GM18505 (cell line): ENCODE data around the gene ATP6AP1.

ENCODE experiments used
- ATAC-seq: cut with Tn5 transposase; IDR thresholded peaks from one replicate; pipeline ENCODE4 v1.9.1; 2021; ENCODE audit not compliant: unreplicated experiment
- POLR2A ChIP-seq: IDR thresholded peaks from 4 replicates; pipeline ENCODE4 v1.6.1; 2011; ENCODE audit warnings: borderline replicate concordance; ENCODE audit not compliant: insufficient read depth, insufficient read length; ENCODE audit errors: extremely low read depth

ATP6AP1 gene

DNA sequence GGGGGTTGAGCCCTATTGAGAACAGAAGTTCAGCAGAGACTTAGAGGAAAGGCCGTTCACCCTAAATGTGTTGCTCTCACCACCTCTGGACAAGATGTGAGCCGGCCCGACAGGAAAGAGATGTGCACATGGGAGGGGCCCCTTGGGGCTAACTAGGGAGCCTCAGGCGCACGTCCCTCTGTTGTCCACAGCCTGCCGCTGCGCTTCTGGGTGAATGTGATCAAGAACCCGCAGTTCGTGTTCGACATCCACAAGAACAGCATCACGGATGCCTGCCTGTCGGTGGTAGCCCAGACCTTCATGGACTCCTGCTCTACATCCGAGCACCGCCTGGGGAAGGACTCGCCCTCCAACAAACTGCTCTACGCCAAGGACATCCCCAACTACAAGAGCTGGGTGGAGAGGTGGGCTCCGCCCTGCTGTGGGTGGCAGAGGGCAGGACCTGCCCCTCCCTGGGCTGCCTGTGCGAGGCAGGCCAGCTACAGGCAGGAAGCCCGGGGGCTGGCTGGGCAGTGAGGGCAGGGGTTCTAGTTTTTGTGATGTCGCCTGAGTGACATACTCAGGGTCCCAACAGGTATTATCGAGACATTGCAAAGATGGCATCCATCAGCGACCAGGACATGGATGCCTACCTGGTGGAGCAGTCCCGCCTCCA lies 42.6 kb downstream of the ATP6AP1 start:
- no peak for TF ChIP-seq POLR2A

DNA sequence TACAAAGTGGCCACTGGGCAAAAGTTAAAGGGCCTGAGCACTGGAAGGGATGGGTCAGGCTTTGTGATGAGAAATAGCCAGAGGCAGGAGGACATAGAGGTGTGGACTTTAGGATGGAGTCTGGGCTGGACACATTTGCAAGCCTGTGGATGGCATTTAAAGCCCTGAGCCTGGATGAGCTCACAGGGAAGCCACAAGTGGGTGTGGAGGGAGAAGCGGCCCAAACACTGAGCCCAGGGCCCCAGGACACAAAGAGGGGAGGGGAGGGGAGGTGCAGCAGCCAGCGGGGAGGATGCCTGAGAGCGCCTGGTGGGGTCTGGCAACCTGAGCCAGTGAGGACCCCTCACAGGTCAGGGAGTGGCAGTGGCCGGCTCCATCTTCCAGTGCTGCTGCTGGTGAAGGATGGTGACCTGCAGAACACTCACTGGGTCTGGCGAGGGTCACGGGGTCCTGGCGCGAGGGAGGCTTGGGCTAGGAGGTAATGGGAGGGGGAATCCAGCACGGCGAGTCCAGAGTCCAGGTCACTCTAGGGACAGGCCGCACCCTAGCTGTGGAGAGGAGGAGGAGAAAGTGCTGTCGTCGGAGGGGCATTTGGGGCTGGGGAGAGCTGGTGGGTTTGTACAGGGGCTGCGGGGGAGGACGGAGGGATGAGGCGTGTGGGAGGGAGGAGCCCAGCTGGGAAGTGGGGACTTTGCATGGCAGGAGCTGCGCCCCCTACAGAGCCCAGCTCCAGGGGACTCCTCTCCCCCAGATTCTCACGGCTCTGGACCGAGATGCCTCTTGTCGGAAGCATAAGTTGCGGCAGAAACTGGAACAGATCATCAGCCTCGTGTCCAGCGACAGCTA lies 43.6 kb downstream of the ATP6AP1 start:
- no peak for ATAC-seq
- TF ChIP-seq POLR2A: no peak

More for the DNA sequence above, 42.6 kb downstream of the ATP6AP1 start:
- ATAC-seq: no peak

DNA sequence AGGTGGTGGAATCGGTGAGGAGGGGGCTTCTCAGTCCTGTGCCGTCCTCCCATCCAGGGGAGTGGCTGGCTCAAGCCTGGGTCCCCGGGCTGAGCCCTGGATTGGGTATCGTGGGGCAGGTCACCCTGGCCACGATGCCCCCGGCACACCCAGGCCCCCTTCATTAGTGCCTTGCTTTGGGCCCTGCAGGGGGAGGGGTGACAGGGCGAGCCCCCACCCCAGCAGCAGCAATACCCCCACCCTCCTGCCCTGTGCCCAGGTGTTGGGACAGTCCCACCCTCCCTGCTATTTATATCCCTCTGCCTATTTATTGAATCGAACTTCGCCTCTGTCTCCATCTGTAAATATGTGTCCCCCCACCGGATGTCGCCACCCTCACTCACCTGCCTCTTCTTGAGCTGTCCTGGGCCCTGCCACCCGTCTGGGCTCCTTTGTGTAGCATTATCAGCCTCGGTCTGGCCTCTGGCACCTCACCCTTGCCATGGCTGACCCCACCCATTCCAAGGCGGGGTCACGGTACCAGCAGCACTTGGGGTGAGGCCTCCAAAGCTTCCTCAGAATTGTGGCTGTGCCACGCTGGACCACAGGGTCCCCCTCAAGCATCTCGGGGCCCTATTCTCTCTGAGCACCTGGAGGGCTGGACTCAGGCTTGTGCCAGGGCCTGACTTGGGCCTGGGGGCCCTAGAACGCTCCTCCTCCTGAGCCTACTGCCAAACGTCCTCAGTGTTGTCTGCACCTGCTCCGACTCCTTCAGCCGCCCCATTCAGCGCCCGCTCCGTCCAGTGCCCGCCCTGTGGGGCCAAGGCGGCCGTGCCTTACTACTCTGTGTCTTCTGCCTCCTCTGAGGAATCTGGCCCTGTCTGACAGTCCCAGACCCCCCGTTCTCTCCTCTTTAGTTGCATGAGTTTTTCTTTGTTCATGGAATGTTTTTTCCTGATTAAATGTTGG lies 44.5 kb downstream of the ATP6AP1 start:
- no peak for ATAC-seq
- no peak for TF ChIP-seq POLR2A

DNA sequence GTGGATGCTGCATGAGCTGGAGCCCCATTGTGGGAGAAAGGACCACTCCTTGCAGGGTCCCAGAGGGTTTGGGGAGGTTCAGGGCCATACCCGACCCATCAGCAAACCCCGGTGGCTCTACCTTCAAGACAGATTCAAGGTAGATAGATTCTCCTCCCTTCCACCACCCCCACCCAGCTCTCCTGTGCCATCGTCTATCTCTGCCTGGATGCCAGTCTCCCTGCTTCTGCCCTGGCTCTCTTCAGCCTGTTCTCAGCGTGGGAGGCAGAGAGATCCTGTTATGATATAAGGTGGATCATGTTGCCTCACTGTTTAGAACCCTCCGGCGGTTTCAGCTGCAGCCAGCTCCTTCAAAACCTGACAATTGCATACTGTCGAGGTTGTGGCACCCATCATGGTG lies 45.2 kb downstream of the ATP6AP1 start:
- ATAC-seq: no peak
- TF ChIP-seq POLR2A: no peak

DNA sequence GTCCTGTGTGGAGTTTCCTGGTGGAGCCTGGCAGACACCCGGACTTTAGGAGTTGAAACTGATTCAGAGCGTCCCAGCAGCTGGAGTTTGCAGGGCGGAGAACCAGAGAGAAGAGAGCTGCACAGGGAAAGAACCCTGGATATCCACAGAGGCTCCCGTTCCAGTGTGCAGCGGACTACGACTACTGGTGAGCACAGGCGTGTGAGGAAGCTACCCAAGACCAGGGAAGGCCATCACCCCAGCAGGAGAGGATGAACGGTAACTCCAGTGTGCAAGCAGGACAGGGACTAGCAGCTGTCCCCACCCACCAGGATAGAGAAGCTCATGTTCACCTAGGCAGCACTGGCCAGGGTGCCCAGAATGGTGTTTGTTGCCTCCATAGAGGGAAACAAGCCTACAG lies 48.3 kb downstream of the ATP6AP1 start:
- no peak for ATAC-seq
- TF ChIP-seq POLR2A: no peak

DNA sequence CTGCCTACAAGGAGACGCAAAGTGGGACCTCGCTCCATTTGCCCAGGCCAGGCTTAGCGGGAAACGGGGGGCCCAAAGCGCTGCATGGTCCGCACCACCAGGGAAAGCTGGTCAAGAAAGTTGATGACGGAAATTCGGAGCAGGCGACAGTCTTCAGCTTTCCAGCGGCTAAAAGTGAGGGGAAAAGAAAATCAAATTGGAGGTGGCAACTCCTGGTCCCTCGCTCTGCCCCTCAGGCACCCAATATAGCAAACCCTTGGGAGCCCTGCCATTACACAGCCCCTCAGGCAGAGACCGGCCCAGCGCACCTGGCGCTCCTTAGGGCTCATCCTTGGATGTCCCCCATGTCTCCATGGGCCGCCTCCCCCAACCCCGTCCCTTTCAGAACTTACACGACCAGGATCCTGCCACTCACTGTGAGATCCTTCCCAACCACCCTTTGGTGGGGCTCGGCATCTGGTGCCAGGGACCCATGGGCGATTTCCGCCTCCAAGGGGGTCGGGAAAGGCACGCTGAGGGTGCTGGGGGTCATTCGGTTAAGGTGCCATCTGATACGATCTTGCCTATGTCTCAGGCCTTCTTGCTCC lies 49.5 kb downstream of the ATP6AP1 start:
- TF ChIP-seq POLR2A: no peak
- no peak for ATAC-seq

DNA sequence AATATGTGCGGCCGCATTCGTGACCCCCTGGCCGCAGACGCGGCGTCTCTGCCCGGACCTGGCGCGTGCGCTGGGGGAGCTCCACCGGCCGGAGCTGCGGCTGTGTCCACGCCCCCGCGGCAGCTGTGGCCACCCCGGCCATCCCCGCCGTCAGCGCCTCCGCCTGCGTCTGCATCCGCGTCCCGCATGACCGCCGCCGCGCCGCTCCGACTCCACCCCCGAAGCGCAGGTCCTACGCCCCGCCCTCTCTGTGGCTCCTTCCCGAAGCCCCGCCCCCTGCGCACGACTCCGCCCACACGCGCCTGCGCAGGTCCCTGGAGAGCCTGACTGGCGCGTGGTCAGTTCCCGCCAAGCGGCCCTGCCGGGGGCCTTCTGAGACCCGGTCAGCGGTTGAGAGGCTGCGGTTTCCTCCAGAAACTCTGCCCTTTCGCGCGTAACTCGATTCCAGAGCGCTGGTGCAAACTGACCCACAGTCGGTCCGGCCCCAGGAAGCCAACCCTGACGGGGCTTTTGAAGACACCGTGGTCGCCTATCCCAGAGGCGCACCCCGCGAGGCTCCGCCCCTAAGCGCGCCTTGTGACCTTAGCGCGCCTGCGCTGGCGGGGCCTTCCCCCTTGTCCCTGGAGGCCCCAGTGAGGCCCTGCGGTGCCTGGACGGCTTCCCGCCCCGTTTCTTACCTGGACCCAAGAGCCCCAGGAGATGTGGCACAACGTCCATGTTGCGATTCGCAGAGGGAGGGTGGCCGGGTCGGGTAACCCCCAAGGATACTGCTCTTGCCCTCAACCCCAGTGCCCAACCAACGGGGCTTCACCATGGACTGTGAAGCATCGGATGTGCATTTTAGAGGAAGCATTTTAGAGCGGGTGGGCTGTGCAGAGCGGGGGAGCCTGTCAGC lies 50.5 kb downstream of the ATP6AP1 start, which contains the start of gene LAGE3:
Gene LAGE3 (minus strand): TSS at position 554 of the 895 bp plus-strand sequence. CDS start 366 bp downstream, at position 188.
- peak; percentile 71 for TF ChIP-seq POLR2A
- ATAC-seq: peak; percentile 82

DNA sequence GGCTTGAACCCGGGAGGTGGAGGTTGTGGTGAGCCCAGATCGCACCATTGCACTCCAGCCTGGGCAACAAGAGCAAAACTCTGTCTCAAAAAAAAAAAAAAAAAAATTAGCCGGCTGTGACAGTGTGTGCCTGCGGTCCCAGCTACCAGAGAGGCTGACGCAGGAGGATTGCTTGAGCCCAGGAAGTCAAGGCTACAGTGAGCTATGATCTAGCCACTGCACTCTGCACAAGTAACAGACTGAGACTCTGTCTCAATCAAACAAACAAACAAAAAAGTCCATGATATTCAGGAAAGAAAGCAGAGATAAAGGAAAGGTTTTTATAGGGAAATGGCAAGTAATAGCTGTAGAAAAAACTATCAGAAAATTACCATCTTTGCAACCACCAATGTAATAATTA lies 52.7 kb downstream of the ATP6AP1 start:
- TF ChIP-seq POLR2A: no peak
- no peak for ATAC-seq

DNA sequence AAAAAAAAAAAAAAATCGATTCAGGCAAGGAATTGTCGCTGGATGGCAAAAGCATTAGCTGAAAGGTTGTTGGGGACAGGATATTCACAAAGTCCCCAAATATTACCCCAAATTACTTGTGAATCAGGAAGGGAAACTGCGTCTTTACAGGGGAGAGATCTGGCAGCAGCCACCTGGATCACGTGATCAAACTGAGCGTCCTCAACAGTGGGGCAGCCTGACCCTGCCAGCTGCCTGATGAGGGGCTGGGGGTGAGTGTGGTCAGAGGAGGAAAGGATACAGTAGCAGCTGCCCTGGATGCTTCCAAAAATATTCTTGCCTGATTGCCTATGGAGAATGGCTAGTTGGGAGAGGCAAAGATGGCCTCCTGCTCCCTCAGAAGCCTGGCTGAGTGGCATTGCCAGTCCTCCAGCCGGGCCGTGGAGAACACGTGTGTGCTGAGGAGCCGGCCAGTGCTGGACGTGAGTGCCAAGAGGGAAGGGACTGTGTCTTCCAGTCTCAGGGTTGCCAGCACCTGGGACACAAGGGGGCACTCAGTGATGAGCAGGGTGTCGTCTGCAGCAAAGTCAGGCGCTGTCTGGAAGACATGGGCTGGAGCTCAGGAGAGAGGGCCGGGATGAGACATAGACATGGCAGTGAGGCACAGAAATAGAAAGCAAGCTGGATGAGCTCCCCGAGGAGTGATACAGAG lies 53.6 kb downstream of the ATP6AP1 start:
- no peak for ATAC-seq
- TF ChIP-seq POLR2A: no peak

DNA sequence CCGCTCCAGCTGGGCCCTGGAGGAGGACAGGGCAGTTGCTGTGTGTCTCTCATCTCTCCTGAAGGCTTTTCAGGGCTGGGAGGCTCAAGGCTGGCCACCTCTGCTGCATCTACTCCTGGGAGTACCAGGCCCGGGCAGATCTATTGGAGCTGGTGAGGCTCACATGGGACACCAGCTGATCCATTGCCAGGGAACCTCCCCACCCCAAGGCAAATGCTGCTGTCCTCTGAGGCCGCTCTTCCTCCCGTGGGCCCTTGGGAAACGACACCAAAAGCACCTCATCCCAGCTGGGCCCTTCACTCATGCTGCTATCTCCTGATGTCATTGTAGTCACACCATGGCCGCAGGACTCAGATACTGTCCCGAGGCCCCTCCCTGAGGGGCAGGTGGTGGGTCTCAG lies 54.3 kb downstream of the ATP6AP1 start:
- no peak for ATAC-seq
- TF ChIP-seq POLR2A: no peak

DNA sequence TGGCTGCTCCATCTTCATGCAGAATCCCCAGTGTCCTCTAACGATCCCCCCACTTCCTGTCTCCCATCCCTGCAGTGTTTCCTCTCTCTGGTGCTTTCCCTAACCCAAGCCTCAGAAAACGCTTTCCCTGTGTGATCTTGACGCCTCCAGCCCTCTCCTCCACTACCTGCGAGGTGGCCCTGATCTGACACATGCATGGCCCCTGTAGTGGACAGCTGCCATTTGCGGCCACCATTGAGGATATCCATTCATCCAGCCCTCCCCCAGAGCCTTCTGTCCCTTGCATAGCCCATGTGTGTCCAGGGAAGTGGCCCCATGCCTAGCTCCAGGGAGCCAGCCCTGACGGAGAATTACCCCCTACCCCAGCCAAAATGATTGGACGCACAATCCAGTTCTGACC lies 54.8 kb downstream of the ATP6AP1 start:
- ATAC-seq: no peak
- TF ChIP-seq POLR2A: no peak
